A549 (cell line): ENCODE measurements around the gene NCOA6. TPM values are rescaled to one million over a fixed set of nuclear protein-coding genes. Genes with fewer than 3 reads are reported as not detected.
A peak's percentile ranks its signal among the peaks of the same experiment; 100 is the strongest.
"Not testable (repeated sequence)": the region's sequence is repeated elsewhere in the genome, so short reads cannot be mapped to it uniquely, and the experiment has no call there.

Source experiments
- ATAC-seq, 2 experiments: fragments of 200-7000 bp in 1 of 2; fragments of >200 bp in 1 of 2; cut with Nextera tagmentation in 1 of 2; cut with Tn5 transposase in 1 of 2; 3 replicates each; pipeline versions ENCODE4 v1.8.0 to v1.9.1; 2018 to 2020; ENCODE audit warnings: mild to moderate bottlenecking in 1 of 2, moderate library complexity in 1 of 2
- CTCF ChIA-PET: fragments of 300-600 bp; sonication (Branson Sonifier 250); formaldehyde crosslinking; extraction: SDS; loops from one replicate; lab custom pipeline; 2021; ENCODE audit warnings: antibody characterized with exemption, inconsistent platforms; lab: Yijun Ruan, JAX
- POLR2A ChIA-PET: fragments of 350-600 bp; formaldehyde crosslinking; extraction: SDS; loops from one replicate; lab custom pipeline; 2021; ENCODE audit warnings: antibody characterized with exemption, inconsistent platforms; lab: Yijun Ruan, JAX
- DNase-seq, 2 experiments: peaks; one replicate each; pipeline versions ENCODE4 v3.0.0 to v3.0.0-alpha.2; 2011 to 2016; ENCODE audit warnings: low read depth in 1 of 2, low spot score in 1 of 2
- FAIRE-seq: peaks from 2 replicates; lab custom pipeline; 2011; peaks lifted over from hg19 to GRCh38; lab: Jason Lieb, UNC
- H3K27ac ChIP-seq, 2 experiments: fragments of >200 bp; sonication (Bioruptor Twin); formaldehyde crosslinking; 3 replicates each; pipeline ENCODE4 v1.5.1; 2016 to 2017
- H3K4me1 ChIP-seq: fragments of >200 bp; sonication (Bioruptor Twin); formaldehyde crosslinking; 3 replicates; pipeline ENCODE4 v1.6.1; 2016
- H3K4me2 ChIP-seq: fragments of >200 bp; sonication (Bioruptor Twin); formaldehyde crosslinking; 3 replicates; pipeline ENCODE4 v1.6.1; 2016
- H3K4me3 ChIP-seq: fragments of >200 bp; sonication (Bioruptor Twin); formaldehyde crosslinking; 3 replicates; pipeline ENCODE4 v1.5.1; 2016
- H3K9me3 ChIP-seq: fragments of >200 bp; sonication (Bioruptor Twin); formaldehyde crosslinking; 3 replicates; pipeline ENCODE4 v1.6.1; 2016
- BCL3 ChIP-seq: fragments of >200 bp; sonication (Bioruptor Twin); formaldehyde crosslinking; IDR thresholded peaks from 3 replicates; pipeline ENCODE4 v1.6.1; 2016
- ESRRA ChIP-seq: fragments of 150-350 bp; IDR thresholded peaks from 2 replicates; pipeline ENCODE4 v1.6.1; 2014; ENCODE audit warnings: mild to moderate bottlenecking, low read length, borderline replicate concordance
- FOSL2 ChIP-seq, 2 experiments: fragments of 450-650 bp in 1 of 2; fragments of >200 bp in 1 of 2; sonication (Bioruptor Twin) in 1 of 2; formaldehyde crosslinking; IDR thresholded peaks; 2 replicates each; pipeline versions ENCODE4 v1.5.0 to v1.6.1; 2016 to 2020; ENCODE audit warnings: mild to moderate bottlenecking in 1 of 2, moderate library complexity in 1 of 2
- HEYL ChIP-seq: fragments of 250-450 bp; sonication (Bioruptor Pico); IDR thresholded peaks from 2 replicates; pipeline ENCODE4 v1.8.0; 2021; ENCODE audit warnings: mild to moderate bottlenecking, moderate library complexity
- JUN ChIP-seq, 2 experiments: fragments of >200 bp; sonication (Bioruptor Twin); formaldehyde crosslinking; IDR thresholded peaks; 2 replicates in 1 of 2; 3 replicates in 1 of 2; pipeline ENCODE4 v1.6.1; 2016 to 2017
- JUNB ChIP-seq: fragments of >200 bp; sonication (Bioruptor Twin); formaldehyde crosslinking; IDR thresholded peaks from 2 replicates; pipeline ENCODE4 v1.6.1; 2016
- MAFK ChIP-seq: fragments of 450-650 bp; IDR thresholded peaks from 2 replicates; pipeline ENCODE4 v1.6.1; 2014; ENCODE audit not compliant: partially characterized antibody
- POLR2AphosphoS2 ChIP-seq: conservative IDR thresholded peaks from 2 replicates; pipeline ENCODE4 v1.6.1; 2012; ENCODE audit warnings: low read length, improper control_type of control experiment, inconsistent platforms
- RARB ChIP-seq: fragments of 250-450 bp; sonication (Bioruptor Pico); IDR thresholded peaks from 2 replicates; pipeline ENCODE4 v1.8.0; 2021; ENCODE audit warnings: mild to moderate bottlenecking, moderate library complexity
- REST ChIP-seq: fragments of 200-600 bp; sonication (generic); IDR thresholded peaks from 2 replicates; pipeline ENCODE4 v1.6.1; 2016; ENCODE audit warnings: antibody characterized with exemption, mild to moderate bottlenecking, moderate library complexity
- WGBS: methylation state at CpG from one replicate; pipeline ENCODE4 v1.1.6; 2017; ENCODE audit errors: missing lambda C conversion rate; 5-methylcytosine and 5-hydroxymethylcytosine counted together
- polyA plus RNA-seq, 4 experiments: library from polyadenylated mRNA; depleted of rRNA in 3 of 4; stranded (reverse); fragments of >200 nt; fragmentation: RNase III in 1 of 4; extraction: RNeasy Plus Mini Kit Qiagen cat#74134 plus additional on column Dnase treatment in 1 of 4; gene quantifications; 2 replicates in 3 of 4; 3 replicates in 1 of 4; pipeline ENCODE4 v1.2.3, GENCODE V29; 2011 to 2017
- TF ChIP-seq, protein P1 (sequence below): fragments of 450-650 bp; IDR thresholded peaks from 2 replicates; pipeline ENCODE4 v1.6.1; 2014; ENCODE audit warnings: antibody characterized with exemption

NCOA6 gene
- polyA plus RNA-seq, 2 of the 4 experiments (the other 2 are of a cell fraction), result 15.8 to 18.0 TPM

DNA sequence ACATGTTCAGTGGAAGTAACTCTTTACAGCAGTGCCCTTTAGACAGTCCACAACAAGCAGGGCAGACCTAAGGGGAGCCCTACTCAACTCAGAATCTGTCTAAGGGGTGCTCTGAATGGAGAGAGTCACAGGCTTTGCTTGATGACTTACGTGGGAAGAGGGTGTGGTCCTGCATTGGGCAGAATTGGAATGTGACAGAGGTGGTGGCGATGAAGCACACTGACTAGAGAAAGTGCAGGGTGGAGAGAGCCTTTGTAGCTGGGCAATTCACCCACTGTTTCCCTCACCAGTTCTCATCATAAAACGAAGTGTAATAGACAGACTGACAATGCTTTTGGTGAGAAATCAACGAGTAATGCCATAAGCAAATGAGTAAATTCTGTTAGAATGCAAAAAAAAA lies 110.1 kb downstream of the NCOA6 start:
- ATAC-seq (no peak), DNase-seq (no peak), FAIRE-seq (no peak)
- Histone ChIP-seq H3K27ac (no peak overlapping the region), H3K9me3 (no peaks in the 10 kb centered on the region), H3K4me1 (peaks cover 27% of the 10 kb centered on the region), H3K4me2 (no peak overlapping the region)
- CTCF ChIA-PET, result interaction anchor here (0.9 to 1.3 kb wide), 2 partner anchors 140 to 403 kb away, joined by 3 read pairs; no protein-coding TSS in a partner anchor
- TF ChIP-seq ESRRA (no peak), REST (no peak), POLR2AphosphoS2 (no peak), JUN (IDR thresholded peaks at IDR 0.05) (no peak), RARB (CRISPR knock-in tag) (no peak)
- TF ChIP-seq, all 56 proteins: peak for 0
- H3K4me3 ChIP-seq, result no peak overlapping the region
- 84% methylated on average over 4 of the region's 4 CpGs for WGBS
- POLR2A ChIA-PET, result no interaction called here

- not testable (repeated sequence) for FAIRE-seq, ATAC-seq, H3K9me3 ChIP-seq, H3K27ac ChIP-seq, DNase-seq, H3K4me3 ChIP-seq
- ChIA-PET POLR2A (interaction anchor here (0.6 to 1.1 kb wide), 3 partner anchors 10 to 198 kb away, joined by 3 to 4 read pairs (median 3); partner anchors contain the start of genes DYNLRB1, PIGU and TP53INP2), CTCF (interaction anchor here (0.5 to 2.0 kb wide), 5 partner anchors 9 to 401 kb away, joined by 3 to 13 read pairs (median 5); no protein-coding TSS in a partner anchor)
- Histone ChIP-seq H3K4me1 (peaks cover 30% of the 10 kb centered on the region), H3K4me2 (peak overlapping the region; percentile 14; the same call in 1 of the 3 replicates)
- TF ChIP-seq MAFK, result peak; percentile 4
- WGBS, result 90% methylated on average over 10 of the region's 10 CpGs
Measured at GRCh38 chr20:34713944-34714515, 111.4 kb downstream of the NCOA6 start.

GRCh38 chr20:34713194-34713943 lies 112.1 kb downstream of the NCOA6 start:
- Histone ChIP-seq H3K4me1 (peaks cover 30% of the 10 kb centered on the region), H3K4me3 (no peak overlapping the region), H3K27ac (0 out of 6 replicates have a peak overlapping the region, but pooled peaks of 1 of the 2 experiments have one; percentile 30), H3K9me3 (no peaks in the 10 kb centered on the region), H3K4me2 (peak overlapping the region; percentile 23; the same call in 2 of the 3 replicates)
- peak; percentile 7 to 21; a peak in 5 of 6 replicates for ATAC-seq
- no peak for FAIRE-seq
- DNase-seq, result peak; percentile 64 to 76
- ChIA-PET POLR2A (interaction anchor here (0.5 to 1.1 kb wide), 4 partner anchors 9 to 198 kb away, joined by 3 to 4 read pairs (median 4); partner anchors contain the start of genes DYNLRB1, PIGU and TP53INP2), CTCF (interaction anchor here (0.5 to 2.3 kb wide), 10 partner anchors 9 to 401 kb away, joined by 3 to 13 read pairs (median 4); partner anchors contain the start of gene TP53INP2)
- TF ChIP-seq BCL3 (no peak), JUNB (0 out of 2 replicates have a peak, but pooled peaks have one; percentile 40), HEYL (no peak), FOSL2 (IDR thresholded peaks at IDR 0.05) (peak; percentile 52; the same call in 1 of the 2 replicates), FOSL2 (CRISPR knock-in tag; IDR thresholded peaks at IDR 0.05) (peak; percentile 81)
- TF ChIP-seq, protein P1, sequence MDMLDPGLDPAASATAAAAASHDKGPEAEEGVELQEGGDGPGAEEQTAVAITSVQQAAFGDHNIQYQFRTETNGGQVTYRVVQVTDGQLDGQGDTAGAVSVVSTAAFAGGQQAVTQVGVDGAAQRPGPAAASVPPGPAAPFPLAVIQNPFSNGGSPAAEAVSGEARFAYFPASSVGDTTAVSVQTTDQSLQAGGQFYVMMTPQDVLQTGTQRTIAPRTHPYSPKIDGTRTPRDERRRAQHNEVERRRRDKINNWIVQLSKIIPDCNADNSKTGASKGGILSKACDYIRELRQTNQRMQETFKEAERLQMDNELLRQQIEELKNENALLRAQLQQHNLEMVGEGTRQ, result 0 out of 2 replicates have a peak, but pooled peaks have one; percentile 37
- WGBS, result 76% methylated on average over 1 of the region's 1 CpG
